Adrenal gland (tissue), 12 donors: ENCODE results near the gene TMEM123. TPM values are rescaled to one million over a fixed set of nuclear protein-coding genes. Genes with fewer than 3 reads are reported as not detected.
"Not testable (repeated sequence)": the region's sequence is repeated elsewhere in the genome, so short reads cannot be mapped to it uniquely, and the experiment has no call there.

Experiments used
- DNase-seq, 7 donors: peaks; one replicate each; pipeline ENCODE4 v3.0.0-alpha.2; 2019 to 2020
- H3K27ac ChIP-seq, 5 donors: fragments of 200-600 bp; sonication (generic) in 4 of 5; 1 replicate in 3 of 5; 2 replicates in 2 of 5; pipeline versions ENCODE4 v1.5.1 to v1.8.0; 2016 to 2020; ENCODE audit warnings: mild to moderate bottlenecking in 1 of 5
- H3K27me3 ChIP-seq: fragments of 200-600 bp; 2 replicates; pipeline ENCODE4 v1.8.0; 2021
- H3K36me3 ChIP-seq, 2 donors: fragments of 200-600 bp; replicated peaks in 1 of 2; 1 replicate in 1 of 2; 2 replicates in 1 of 2; pipeline versions ENCODE4 v1.5.1 to v1.8.0; 2018 to 2022
- H3K4me1 ChIP-seq, 2 donors: fragments of 200-600 bp; replicated peaks in 1 of 2; 1 replicate in 1 of 2; 2 replicates in 1 of 2; pipeline versions ENCODE4 v1.5.1 to v1.8.0; 2018 to 2021
- H3K4me3 ChIP-seq, 4 donors: fragments of 200-600 bp; sonication (generic) in 3 of 4; one replicate each; pipeline ENCODE4 v1.5.1; 2016 to 2018
- H3K9me3 ChIP-seq, 3 donors: fragments of 200-600 bp; sonication (generic) in 1 of 3; replicated peaks in 1 of 3; 1 replicate in 2 of 3; 2 replicates in 1 of 3; pipeline versions ENCODE4 v1.5.1 to v1.8.0; 2016 to 2021
- CTCF ChIP-seq, 6 experiments: fragments of 450-650 bp in 4 of 6; fragments of 200-600 bp in 2 of 6; sonication (generic) in 1 of 6; IDR thresholded peaks; 1 replicate in 5 of 6; 2 replicates in 1 of 6; pipeline versions ENCODE4 v1.5.1 to v1.8.0; 2016 to 2021; ENCODE audit warnings: antibody characterized with exemption in 6 of 6, mild to moderate bottlenecking in 2 of 6, moderate library complexity in 1 of 6
- POLR2A ChIP-seq, 2 donors: fragments of 450-650 bp; IDR thresholded peaks; one replicate each; pipeline ENCODE4 v1.6.1; 2017; ENCODE audit warnings: antibody characterized with exemption in 2 of 2, mild to moderate bottlenecking in 2 of 2, moderate library complexity in 1 of 2
- WGBS, 4 donors: extraction: QIAGEN DNeasy Blood & Tissue Kit in 2 of 4; methylation state at CpG; one replicate each; pipeline versions ENCODE4 v1.1.5 to v1.1.7; 2013 to 2017; 5-methylcytosine and 5-hydroxymethylcytosine counted together
- intact Hi-C, 2 donors: fragments of 100-400 bp; cut with DNase I; formaldehyde crosslinking; loops; one replicate each; pipeline versions ENCODE4 v1.14.1 to v1.15.0; 2022 to 2023
- polyA plus RNA-seq, 3 donors: library from polyadenylated mRNA; stranded (reverse); fragments of 200-250 nt in 2 of 3; fragments of 350-450 nt in 1 of 3; fragmentation: Illumina TruSeq in 1 of 3; extraction: RNeasy Lipid Tissue Mini Kit (QIAGEN cat#74804) in 1 of 3; gene quantifications; one replicate each; pipeline ENCODE4 v1.2.3, GENCODE V29; 2013 to 2014
- total RNA-seq, 9 donors: library from RNA; depleted of rRNA in 4 of 9; stranded (reverse); fragments of >200 nt in 4 of 9; fragments of 120-200 nt in 1 of 9; fragmentation: NEBNext Ultra II Directional in 1 of 9; extraction: Animal tissue kit (Norgen Biotek cat#: 25700) in 1 of 9; gene quantifications; one replicate each; pipeline versions ENCODE4 v1.1.0 to v1.2.4, GENCODE V29; 2013 to 2023
- donor health status: healthy with polysubstance abuse.
- donor health status: Bipolar disorder and iron deficiency.
- donor health status: DM: yes; HTN: yes; CAD: no.
- donor health status: DM: no; HTN: no; CAD: no.
- donor health status: DM: no; HTN: no; CAD: no.
- donor health status: DM: yes; HTN: yes; CAD: no.

The TMEM123 gene
- total and polyA plus RNA-seq, 12 donors, result 19.2 to 284 (median 117) TPM

- H3K36me3 ChIP-seq, result peaks cover 0 to 37% of the 10 kb centered on the region in 2 donors
- no peak for DNase-seq
- WGBS, 4 donors, result 89 to 91% (median 89%) methylated on average over 3 of the region's 3 CpGs
Measured at GRCh38 chr11:102382384-102382783, 70.2 kb downstream of the TMEM123 start.

GRCh38 chr11:102378818-102379217 lies 73.7 kb downstream of the TMEM123 start:
- H3K27me3 ChIP-seq, result no peaks in the 10 kb centered on the region
- no peak overlapping the region for H3K27ac ChIP-seq
- no peaks in the 10 kb centered on the region for H3K9me3 ChIP-seq
- no peak for DNase-seq
- H3K4me3 ChIP-seq, result no peak overlapping the region
- intact Hi-C loops, result no loop called here
- H3K4me1 ChIP-seq, result peaks cover 0 to 5% of the 10 kb centered on the region in 2 donors
- no peak for TF ChIP-seq CTCF (IDR thresholded peaks at IDR 0.05)
- no peak for TF ChIP-seq POLR2A (IDR thresholded peaks at IDR 0.05)
- H3K36me3 ChIP-seq, result peaks cover 0 to 46% of the 10 kb centered on the region in 2 donors

More at GRCh38 chr11:102382384-102382783, 70.2 kb downstream of the TMEM123 start:
- no peak for TF ChIP-seq CTCF (IDR thresholded peaks at IDR 0.05)
- no peak for TF ChIP-seq POLR2A (IDR thresholded peaks at IDR 0.05)
- Histone ChIP-seq H3K4me1 (peaks cover 22 to 29% of the 10 kb centered on the region in 2 donors), H3K27me3 (no peaks in the 10 kb centered on the region), H3K27ac (no peak overlapping the region), H3K9me3 (no peaks in the 10 kb centered on the region), H3K4me3 (no peak overlapping the region)
- intact Hi-C loops, result no loop called here

- Histone ChIP-seq H3K4me3 (no peak overlapping the region), H3K27ac (no peak overlapping the region), H3K9me3 (no peaks in the 10 kb centered on the region), H3K4me1 (no peaks in the 10 kb centered on the region), H3K36me3 (peaks cover 0 to 46% of the 10 kb centered on the region in 2 donors), H3K27me3 (no peaks in the 10 kb centered on the region)
- 89 to 93% (median 90%) methylated on average over 2 of the region's 2 CpGs for WGBS, 4 donors
- intact Hi-C loops, result no loop called here
- DNase-seq, result no peak
- TF ChIP-seq POLR2A (IDR thresholded peaks at IDR 0.05) (no peak), CTCF (IDR thresholded peaks at IDR 0.05) (no peak)
Measured at GRCh38 chr11:102377891-102378290, 74.7 kb downstream of the TMEM123 start.

- H3K27me3 ChIP-seq, result no peaks in the 10 kb centered on the region
- WGBS, 4 donors, result 87 to 96% (median 91%) methylated on average over 5 of the region's 5 CpGs
- H3K27ac ChIP-seq, result no peak overlapping the region
- H3K36me3 ChIP-seq, result peaks cover 0 to 36% of the 10 kb centered on the region in 2 donors
- H3K4me3 ChIP-seq, result no peak overlapping the region
- no peak for DNase-seq
- TF ChIP-seq CTCF (IDR thresholded peaks at IDR 0.05) (no peak), POLR2A (IDR thresholded peaks at IDR 0.05) (no peak)
- no peaks in the 10 kb centered on the region for H3K9me3 ChIP-seq
- H3K4me1 ChIP-seq, result no peaks in the 10 kb centered on the region
- intact Hi-C loops, result no loop called here
Measured at GRCh38 chr11:102375720-102376399, 76.7 kb downstream of the TMEM123 start.

- H3K9me3 ChIP-seq, H3K27ac ChIP-seq, DNase-seq, H3K4me3 ChIP-seq, H3K27me3 ChIP-seq, intact Hi-C loops, H3K4me1 ChIP-seq: not testable (repeated sequence)
- 88 to 92% (median 90%) methylated on average over 24 to 31 of the region's 31 CpGs for WGBS, 4 donors
- H3K36me3 ChIP-seq, result peaks cover 0 to 31% of the 10 kb centered on the region in 2 donors
Measured at GRCh38 chr11:102374633-102375424, 77.7 kb downstream of the TMEM123 start.
